PFSK-1 (cell line): ENCODE measurements around the gene GFOD1.

Experiments
- FOXP2 ChIP-seq: optimal IDR thresholded peaks from 2 replicates; pipeline ENCODE3; 2011; ENCODE audit warnings: borderline replicate concordance, control low read depth, inconsistent platforms; ENCODE audit not compliant: insufficient read depth; ENCODE audit errors: extremely low read length, extremely low read depth
- POLR2AphosphoS5 ChIP-seq: IDR thresholded peaks from 2 replicates; pipeline ENCODE4 v1.6.1; 2012; ENCODE audit warnings: low read depth, mild to moderate bottlenecking, control low read depth, low read length, moderate library complexity
- SIN3A ChIP-seq: IDR thresholded peaks from 2 replicates; pipeline ENCODE4 v1.6.1; 2012; ENCODE audit warnings: mild to moderate bottlenecking, low read length, moderate library complexity, borderline replicate concordance; ENCODE audit not compliant: insufficient read depth
- TAF1 ChIP-seq: IDR thresholded peaks from 2 replicates; pipeline ENCODE4 v1.6.1; 2012; ENCODE audit warnings: low read length, control low read depth, borderline replicate concordance; ENCODE audit not compliant: insufficient read depth
- TF ChIP-seq, protein P1 (sequence below), 2 experiments: IDR thresholded peaks; 2 replicates each; pipeline versions ENCODE4 v1.6.1 to v1.8.0; 2011 to 2012; ENCODE audit warnings: low read depth in 2 of 2, low read length in 2 of 2, control low read depth in 1 of 2, inconsistent platforms in 1 of 2, mild to moderate bottlenecking in 1 of 2, moderate library complexity in 1 of 2; ENCODE audit not compliant: insufficient read depth in 1 of 2

GFOD1 gene

DNA sequence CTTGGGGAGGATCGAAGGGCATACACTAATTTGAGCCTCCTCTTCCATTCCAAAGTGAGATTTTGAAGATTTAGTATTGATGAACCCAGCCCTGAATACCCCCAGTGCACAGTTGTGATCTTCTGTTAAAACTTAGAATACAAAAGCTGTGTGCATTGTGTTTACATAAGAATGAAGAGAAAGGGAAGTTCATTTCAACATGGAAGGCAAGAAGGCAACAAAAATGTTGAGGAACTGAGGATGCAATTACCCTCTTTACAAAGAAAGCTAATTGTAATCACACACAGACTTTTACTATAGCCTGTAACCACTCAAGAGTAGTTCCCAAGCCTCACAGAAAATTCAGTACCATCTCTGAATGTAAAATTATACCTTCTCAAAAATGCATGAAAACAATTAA lies 49.3 kb downstream of the GFOD1 start:
- TF ChIP-seq TAF1 (no peak), POLR2AphosphoS5 (no peak), SIN3A (no peak), FOXP2 (no peak)
- TF ChIP-seq, protein P1, sequence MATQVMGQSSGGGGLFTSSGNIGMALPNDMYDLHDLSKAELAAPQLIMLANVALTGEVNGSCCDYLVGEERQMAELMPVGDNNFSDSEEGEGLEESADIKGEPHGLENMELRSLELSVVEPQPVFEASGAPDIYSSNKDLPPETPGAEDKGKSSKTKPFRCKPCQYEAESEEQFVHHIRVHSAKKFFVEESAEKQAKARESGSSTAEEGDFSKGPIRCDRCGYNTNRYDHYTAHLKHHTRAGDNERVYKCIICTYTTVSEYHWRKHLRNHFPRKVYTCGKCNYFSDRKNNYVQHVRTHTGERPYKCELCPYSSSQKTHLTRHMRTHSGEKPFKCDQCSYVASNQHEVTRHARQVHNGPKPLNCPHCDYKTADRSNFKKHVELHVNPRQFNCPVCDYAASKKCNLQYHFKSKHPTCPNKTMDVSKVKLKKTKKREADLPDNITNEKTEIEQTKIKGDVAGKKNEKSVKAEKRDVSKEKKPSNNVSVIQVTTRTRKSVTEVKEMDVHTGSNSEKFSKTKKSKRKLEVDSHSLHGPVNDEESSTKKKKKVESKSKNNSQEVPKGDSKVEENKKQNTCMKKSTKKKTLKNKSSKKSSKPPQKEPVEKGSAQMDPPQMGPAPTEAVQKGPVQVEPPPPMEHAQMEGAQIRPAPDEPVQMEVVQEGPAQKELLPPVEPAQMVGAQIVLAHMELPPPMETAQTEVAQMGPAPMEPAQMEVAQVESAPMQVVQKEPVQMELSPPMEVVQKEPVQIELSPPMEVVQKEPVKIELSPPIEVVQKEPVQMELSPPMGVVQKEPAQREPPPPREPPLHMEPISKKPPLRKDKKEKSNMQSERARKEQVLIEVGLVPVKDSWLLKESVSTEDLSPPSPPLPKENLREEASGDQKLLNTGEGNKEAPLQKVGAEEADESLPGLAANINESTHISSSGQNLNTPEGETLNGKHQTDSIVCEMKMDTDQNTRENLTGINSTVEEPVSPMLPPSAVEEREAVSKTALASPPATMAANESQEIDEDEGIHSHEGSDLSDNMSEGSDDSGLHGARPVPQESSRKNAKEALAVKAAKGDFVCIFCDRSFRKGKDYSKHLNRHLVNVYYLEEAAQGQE (IDR thresholded peaks at IDR 0.05; ENCODE audit: insufficient read depth in 1 of 2, low read depth in 2 of 2, low read length in 2 of 2) = no peak

DNA sequence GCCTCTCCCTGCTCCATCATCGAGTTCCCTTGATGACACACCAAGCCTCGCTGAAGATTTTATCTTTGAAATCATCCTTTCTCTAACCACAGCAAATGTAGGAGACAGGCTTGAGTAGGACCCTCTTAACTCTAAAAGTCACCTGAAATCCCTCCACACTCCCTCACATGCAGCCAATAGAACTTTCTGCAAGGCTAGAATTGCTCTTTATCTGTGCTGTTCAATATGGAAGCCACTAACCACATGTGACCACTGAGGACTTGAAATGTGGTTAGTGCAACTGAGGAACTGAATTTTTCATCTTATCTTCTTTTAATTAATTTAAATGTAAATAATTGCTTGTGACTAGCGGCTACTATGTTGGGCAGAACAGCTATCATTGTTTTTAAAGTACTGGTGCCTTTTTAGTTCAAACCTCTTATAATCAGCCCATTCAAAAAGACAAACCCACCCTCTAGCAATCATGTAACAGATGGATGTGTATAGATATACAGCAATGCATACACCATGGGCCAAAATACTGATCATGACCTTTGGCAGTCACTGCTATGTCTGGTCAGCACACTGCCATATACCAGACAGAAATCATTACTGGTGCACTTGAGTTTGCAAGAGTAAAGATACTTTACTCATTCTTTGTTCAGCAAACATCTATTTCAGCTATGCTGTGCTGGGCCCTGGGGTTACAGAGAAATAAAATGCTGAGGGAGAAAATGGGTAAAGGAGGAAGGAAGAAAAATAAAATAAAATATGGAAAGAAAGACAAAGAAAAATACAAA lies 50.0 kb downstream of the GFOD1 start:
- TF ChIP-seq FOXP2 (no peak), POLR2AphosphoS5 (no peak), SIN3A (no peak), TAF1 (no peak)
- TF ChIP-seq, protein P1 (IDR thresholded peaks at IDR 0.05; ENCODE audit: insufficient read depth in 1 of 2, low read depth in 2 of 2, low read length in 2 of 2) = no peak

DNA sequence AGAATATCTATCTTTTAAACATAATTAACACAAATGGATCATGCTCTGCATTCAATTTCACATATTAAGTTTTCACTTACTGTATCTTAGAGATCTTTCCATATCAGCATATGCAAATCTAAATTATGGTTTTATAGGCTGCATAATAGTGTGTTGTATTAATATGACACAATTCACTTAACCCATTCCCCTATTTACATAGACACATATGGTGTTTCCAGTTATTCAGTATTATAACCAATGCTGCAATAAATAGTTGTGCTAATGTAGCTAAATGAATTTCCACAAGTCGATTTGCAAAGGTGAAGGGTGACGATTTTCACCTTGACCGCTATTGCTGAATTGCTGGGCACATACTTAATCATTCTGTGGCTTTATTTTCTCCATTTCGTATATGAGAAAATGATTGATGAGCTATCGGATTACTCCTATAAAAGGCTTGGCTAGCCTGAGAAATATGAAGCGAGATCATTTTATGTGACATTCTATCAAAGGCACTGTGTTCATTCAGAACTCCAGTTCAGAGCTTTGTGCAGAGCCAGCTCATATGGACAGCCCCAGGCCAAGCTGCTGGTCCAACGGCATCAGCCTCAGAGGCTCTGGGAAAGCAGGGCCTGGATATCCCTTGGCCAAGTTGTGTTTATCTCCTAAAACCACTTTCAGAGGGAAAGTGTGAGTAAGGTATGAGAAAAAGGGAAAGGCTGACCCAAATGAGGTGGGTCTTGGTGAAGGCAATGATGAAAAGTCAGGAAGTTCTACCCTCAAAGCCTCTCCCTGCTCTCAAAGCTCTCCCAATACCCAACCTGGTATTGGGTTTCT lies 50.8 kb downstream of the GFOD1 start:
- TF ChIP-seq POLR2AphosphoS5 (no peak), SIN3A (no peak), FOXP2 (no peak), TAF1 (no peak)
- TF ChIP-seq, protein P1 (IDR thresholded peaks at IDR 0.05; ENCODE audit: insufficient read depth in 1 of 2, low read depth in 2 of 2, low read length in 2 of 2) = no peak

DNA sequence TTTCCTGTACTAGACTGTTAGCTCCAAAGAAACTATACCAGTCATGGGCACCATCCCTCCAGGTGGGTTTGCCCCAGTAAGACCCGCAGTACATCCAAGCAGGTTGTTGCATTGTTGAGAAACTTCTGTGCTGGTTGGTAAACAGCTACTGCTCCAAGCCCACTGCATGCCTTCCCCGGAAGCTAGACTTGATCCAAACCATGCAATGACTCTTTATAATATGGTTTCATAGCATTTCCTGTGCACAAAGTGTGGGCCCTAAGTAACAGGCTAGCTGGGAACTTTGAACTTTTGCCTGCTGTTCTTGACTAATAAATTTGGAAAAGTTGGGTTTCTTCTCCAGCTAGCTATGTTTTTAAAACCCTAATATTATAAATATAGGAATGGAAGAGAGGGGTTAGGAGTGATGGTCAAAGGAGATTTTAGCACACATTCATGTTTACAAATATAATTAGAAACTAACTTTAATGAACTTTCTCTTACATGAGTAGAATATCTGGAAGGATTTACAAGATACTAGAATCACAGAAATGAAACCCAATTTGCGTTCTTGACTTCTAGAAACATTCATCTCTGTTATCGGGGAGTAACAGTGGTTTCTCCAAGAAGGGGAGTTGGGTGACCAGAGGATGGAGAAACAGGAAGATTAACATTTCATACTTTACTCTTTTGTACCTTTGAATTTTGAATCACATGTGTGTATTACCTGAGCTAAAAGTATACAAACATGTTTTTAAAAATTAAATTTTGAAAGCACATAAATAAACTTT lies 51.7 kb downstream of the GFOD1 start:
- no peak for TF ChIP-seq SIN3A
- no peak for TF ChIP-seq TAF1
- TF ChIP-seq, protein P1 (IDR thresholded peaks at IDR 0.05; ENCODE audit: insufficient read depth in 1 of 2, low read depth in 2 of 2, low read length in 2 of 2) = no peak
- TF ChIP-seq POLR2AphosphoS5 = no peak
- TF ChIP-seq FOXP2 = no peak
